Stimulated activated CD4-positive, alpha-beta T cell treated with anti-CD3 and anti-CD28 coated beads, Interleukin-15, amount 100 ng/mL, for 48 hours (primary cell): ENCODE data around the gene AHCTF1.
A peak's percentile ranks its signal among the peaks of the same experiment; 100 is the strongest.
"Not testable (repeated sequence)": the region's sequence is repeated elsewhere in the genome, so short reads cannot be mapped to it uniquely, and the experiment has no call there.

ENCODE experiments used
- DNase-seq, 2 donors: peaks; one replicate each; pipeline ENCODE4 v3.0.0-alpha.2; 2020; ENCODE audit warnings: low read depth in 2 of 2

The AHCTF1 gene

DNA sequence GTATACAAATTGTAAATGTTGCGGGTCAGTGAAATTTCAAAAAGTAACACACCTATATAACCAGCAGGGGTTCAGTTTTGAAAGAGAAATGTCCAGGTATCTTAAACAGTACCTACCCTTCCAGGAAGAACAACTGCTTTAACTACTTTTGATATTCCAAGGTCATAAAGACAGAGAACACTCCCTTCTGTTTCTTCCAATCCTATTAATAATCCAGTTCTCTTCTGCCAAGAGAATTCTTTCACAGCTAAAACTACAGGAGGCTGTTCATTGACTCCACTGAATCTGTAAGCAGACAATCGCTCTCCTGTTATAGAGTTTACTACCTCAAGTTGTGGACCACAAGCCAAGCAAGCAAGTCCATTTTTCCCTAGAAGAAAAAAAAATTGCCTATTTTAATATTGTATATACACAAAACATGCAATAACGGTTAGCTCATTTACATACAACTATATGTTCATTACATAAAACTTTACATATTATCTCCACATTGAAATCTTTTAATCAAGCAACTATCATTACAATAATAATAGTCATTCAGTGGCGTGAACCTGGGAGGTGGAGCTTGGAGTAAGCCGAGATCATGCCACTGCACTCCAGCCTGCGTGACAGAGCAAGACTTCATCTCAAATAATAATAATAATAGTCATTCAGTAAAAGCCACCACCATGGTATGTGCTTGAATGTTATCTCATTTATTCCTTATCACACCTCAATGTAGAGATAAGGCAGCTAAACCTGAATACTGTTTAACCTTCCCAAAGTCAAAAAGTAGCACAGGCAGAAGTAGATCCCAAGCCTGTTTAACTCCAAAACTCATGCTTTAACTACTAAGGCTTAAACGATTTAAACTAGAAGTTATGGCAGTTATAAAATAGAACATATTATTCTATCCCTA lies 15.5 kb downstream of the AHCTF1 start:
- DNase-seq: not testable (repeated sequence)

DNA sequence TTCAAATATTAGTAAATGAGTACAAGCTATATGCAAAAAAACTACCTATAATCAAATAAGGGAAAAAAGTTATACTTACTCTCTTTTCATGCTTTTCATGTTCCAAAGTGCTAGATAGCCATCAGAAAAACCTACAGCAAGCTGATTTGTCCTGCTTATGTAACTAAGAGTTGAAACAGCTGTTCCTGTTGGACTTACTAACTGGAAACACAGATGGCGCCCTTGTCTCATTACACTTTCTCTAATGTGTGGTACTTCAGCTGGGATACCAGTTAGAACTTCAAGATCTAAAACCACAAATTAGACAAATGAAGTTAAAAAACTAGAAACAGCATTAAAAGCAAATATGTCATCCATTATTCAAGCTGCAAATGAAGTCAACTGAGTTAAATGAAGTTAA lies 24.3 kb downstream of the AHCTF1 start:
- no peak for DNase-seq

DNA sequence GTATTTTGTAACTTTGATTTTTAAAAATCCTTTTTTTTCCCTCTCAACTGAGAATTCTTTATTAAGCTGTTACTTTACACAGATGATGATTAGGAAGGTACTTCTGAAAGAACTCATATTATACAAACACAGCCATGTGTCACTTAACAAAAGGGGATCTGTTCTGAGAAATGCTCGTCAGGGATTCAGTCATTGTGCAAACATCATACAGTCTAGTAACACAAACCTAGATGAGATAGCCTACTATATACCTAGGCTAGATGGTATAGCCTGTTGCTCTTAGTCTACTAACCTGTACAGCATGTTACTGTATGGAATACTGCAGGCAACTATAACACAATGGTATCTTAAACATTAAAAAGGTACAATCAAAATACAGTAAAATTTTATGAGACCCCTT lies 24.9 kb downstream of the AHCTF1 start:
- no peak for DNase-seq

DNA sequence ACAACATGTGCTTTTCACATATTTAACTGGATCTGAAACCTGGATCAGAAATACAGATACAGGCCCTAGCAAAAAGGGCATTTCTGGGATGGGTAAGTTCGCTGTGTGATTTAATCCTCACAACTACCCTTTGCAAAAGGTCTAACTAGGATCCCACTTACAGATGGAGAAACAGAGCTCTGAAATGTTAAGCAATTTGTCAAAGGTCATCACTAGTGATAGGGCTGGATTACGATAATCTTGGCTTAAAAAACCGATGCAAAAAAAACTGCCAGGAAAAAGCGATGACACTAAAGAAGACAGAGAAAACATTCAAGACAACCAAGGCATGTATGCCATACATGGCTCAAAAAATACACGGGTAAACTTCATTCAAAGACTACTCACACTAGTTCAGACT lies 29.9 kb downstream of the AHCTF1 start:
- DNase-seq: no peak

DNA sequence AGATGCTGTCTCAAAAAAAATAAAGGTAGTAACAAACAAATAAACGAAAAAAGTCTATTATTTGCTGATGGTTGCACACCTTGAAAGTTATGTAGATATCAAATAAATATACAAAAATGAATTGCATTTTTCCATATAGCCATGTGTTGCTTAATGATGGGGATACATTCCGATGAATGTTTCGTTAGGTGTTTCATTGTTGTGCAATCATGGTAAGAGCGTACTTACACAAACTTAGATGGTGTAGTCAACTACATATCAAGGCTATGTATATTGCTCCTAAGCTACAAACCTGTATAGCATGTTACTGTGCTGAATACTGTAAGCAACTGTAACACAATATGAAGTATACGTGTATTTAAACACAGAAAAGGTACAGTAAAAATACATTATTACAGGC lies 34.4 kb downstream of the AHCTF1 start:
- DNase-seq: no peak

DNA sequence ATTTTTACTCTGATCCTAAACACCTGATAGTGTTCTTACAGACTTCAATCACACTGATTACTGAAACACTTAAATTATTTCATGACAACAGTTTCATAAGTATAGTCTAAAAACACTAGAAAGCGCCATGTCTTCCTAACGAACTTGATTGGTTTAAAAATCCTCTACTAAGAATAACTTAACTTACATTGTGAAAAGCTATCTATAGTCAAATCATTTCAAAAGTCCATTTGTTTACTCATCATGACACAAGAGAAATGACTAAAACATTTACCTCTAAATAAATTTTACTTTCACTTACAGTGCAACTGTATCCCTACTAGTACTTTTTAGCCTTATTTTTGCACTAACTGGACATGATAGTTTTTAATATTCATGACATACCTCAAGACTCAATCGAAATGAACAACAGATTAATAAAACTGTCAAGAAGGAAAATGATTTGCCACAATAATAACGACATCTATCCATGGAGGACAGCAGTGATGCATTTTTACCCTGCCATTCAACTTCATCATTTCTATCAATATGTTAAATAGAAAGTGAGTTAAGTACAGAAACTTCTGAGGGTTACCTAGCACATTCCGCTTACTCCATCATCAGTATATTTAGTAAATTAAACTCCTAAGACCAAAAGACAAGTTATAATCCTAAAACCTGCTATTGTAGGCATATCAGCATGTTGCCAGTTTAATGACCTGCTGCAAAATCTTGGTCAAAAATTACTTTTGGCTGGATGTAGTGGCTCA lies 38.4 kb downstream of the AHCTF1 start:
- DNase-seq: no peak

DNA sequence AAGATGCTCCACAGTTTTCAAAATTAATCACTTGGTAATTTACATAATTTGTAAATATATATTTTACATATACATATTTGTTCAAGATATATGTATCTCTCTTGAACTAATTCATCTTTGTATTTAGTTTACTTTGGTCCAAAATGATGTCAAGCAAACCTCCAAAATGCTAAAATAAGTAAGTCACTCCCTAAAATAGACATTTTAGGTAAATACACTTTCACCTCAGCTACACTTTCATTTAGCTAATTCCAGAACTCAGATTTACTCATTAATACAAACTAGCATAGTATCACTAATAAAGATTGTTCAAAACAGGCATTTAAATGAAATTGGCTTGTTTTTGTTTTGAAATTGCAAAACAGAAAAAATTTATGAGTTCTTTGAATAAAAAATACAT lies 40.6 kb downstream of the AHCTF1 start:
- no peak for DNase-seq

DNA sequence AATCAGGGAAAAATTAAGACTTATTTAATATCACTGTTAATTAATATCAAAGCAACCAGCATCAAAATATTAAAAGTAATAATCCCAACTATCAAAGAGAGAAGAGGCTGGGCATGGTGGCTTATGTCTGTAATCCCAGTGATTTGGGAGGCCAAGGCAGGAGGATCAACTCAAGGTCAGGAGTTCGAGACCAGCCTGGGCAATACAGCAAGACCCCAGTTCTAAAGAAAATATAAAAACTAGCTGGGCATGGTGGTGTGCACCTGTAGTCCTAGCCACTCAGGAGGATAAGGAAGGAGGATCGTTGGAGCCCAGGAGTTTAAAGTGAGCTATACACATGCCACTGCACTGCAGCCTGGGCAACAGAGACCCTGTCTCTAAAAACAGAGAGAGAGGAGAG lies 43.2 kb downstream of the AHCTF1 start:
- DNase-seq: no peak

DNA sequence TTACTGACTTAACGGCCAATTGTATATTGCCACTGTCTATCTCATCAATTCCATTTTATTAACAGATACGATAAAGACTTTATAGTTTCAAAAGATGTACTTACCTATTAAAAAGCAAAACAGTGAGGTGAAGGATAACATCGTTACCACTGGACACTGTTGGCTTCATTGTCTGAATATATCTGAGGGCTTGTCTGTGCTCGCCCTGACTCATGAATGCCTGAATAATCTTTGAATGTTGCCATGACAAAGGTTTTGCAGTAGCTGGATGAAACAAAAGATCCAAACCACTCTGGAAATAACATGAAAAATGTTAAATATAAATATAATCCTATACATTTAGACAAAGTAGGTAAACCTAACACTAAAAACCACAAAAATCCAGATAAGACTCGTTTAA lies 46.4 kb downstream of the AHCTF1 start:
- DNase-seq: not testable (repeated sequence)

DNA sequence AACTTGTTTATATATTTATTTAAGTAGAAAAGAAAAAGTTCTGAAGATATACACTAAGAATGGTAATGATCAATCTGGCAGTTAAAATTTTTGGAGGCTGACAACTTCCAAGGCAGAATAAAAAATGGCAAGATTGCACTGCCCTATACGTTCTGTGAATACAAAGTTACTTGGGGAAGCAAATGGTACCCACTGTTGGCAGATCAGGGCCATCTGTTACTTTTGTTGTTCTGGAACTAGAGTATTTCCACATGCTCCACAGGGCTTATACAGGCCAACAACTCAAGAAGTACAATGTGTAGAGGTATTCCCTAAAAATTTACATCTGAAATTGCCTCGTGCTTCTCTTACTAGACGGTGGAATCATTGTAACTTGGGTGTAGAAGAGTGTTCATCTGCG lies 53.2 kb downstream of the AHCTF1 start:
- DNase-seq: no peak

DNA sequence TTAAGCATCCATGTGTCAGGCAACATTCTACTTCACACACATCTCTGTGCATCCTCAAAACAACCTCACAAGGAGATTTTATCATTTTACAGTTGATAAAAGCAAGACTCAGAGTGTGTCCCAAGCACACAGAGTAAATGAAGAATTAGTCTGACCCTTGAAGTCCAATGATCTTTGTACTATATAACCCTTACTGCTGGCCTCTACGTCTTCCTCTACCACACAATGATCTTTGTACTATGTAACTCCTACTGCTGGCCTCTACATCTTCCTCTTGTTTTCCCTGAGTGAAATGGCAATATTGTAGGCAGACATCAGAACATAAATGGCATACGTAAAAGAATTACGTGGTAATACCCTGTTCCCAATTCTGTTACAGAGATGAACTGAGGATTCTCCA lies 55.3 kb downstream of the AHCTF1 start:
- no peak for DNase-seq

DNA sequence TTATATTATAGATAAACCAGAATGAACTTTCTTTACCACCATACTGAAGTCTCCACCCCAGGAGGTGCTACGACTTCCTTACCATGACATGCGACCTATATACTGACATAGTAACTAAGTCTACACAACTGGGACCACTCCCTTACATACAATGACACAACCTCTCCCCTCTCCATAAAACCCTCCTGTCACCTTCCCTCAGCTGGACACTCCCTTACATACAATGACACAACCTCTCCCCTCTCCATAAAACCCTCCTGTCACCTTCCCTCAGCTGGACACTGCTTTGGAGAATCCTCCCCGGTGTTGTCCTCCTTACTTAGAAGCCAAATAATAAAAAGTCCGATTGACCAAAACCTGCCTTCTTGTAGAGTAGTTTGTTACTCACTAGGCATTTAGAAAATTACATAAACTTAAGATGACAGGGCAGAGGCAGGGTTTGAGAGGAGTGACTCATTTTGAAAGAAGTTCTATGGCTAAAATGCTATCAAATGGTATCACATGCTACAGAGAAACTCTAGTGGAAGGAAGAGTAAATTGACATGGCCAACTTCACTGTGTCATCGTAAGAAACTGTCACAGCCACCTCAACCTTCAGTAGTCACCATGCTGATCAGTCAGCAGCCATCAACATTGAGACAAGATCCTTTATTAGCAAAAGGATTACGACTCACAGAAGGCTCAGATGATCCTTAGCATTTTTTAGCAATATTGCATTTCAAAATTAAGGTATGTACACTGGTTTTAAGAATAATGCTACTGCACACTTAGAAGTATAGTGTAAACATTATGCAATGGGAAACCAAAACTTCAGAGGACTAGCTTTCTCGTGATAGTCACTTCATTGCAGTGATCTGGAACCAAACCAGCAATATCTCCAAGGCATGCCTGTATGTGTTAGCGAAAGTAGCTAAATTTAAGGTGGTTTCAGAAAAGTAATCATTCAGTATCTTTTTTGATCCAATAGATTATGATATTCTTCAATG lies 56.4 kb downstream of the AHCTF1 start:
- DNase-seq: peak in 1 of 2 donors; percentile 1

DNA sequence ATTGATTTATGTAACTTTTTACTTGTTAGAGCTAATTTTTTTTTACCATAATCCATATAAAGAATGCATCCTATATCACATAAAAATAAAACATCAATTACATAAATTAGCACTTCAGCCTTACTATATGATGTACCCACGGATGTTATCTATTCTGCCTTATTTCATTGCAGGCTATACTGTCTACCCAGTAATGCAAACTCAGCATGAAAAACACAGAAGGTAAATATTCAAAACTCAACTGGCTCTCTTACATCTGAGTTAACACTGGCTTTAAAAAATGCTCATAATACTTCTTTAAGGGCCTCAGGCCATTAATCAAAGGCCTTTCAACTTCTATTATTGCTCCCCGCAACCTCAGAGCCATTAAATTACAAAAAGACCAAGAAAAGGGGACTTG lies 65.8 kb downstream of the AHCTF1 start:
- no peak for DNase-seq

DNA sequence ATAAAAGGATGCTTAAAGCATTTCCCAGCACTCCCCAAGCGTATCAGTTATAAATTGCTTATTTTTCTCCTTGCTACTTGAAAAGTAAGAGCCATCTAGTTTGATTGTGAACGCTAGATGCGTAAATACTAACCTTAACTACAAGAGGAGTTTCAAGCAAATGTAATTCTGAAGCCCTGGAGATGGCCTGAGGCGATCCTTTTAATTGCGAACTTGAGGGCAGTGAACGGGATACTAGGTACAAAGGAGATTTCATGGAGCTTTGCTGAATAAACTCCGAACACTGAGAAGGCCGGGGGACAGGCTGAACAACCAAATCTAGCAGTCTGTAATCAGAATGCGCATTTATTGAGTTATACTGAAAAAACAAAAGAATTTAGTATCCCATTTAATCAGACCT lies 68.0 kb downstream of the AHCTF1 start:
- not testable (repeated sequence) for DNase-seq

DNA sequence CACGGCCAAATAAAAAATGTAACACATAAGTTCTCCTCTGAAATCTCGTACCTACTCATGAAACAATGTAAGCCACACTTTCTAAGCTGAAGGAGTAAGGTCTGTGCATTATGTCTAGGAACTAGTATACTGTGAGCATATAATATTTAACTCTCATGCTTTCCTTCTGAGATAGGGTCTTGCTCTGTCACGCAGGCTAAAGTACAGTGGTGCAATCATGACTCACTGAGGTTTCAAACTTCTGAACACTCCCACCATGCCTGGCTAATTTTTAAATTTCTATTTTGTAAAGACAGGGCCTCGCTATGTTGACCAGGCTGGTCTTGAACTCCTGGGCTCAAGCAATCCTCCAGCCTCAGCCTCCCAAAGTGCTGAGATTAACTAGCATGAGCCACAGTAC lies 71.3 kb downstream of the AHCTF1 start:
- no peak for DNase-seq

DNA sequence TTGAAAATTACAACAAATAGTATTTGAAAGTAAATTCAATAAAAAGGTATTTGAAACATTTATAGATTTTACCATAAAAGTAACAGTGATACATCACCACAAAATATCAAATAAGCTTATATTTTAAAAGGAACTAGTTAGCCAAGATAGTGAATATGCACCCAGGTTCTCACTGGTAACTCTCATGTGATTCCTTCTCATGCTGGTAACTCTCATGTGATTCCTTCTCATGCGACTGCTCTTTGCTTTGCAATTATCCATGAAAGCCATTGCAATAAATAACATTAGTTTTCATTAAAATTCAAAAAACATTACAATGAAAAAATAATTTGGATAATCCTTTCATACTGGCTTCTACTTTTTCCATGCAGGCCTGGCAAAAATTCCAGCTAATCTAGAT lies 75.4 kb downstream of the AHCTF1 start:
- DNase-seq: no peak

DNA sequence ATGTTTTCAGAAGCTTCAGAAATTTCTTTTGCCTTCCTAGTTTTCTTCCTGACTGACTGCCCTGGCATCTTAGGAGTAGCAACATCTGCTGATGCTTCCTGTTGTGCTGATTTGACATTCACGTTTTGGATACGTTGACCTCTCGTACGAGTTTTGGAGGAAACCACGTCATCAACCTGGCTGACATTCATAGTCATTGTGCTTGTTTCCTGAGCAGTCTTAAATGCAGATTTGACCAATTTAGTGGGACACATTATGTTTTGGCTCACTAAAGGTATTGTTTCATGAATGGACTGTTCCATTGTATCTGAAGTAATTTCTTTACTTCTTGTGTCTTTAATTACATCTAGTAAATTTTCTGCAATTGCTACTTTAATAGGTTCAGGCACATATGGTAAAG lies 81.1 kb downstream of the AHCTF1 start:
- DNase-seq: not testable (repeated sequence)

DNA sequence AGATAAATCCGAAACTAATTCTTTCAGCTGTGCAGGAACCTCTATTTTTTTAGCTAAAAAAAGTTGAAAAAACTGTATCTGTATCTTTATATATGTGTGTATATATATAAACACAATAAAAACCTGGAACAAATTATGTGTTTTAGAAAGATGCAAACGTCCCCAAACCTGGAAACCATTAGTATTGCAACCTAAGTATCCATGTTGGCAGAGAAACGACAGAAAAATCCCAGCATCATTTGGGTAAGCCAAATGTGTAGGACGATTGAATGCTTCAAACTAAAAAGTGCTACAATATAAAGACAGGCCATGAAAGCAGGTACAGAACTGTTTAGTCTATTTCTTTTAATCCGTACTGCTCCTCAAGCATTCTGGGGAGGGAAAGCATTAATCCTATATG lies 87.9 kb downstream of the AHCTF1 start:
- DNase-seq: no peak

DNA sequence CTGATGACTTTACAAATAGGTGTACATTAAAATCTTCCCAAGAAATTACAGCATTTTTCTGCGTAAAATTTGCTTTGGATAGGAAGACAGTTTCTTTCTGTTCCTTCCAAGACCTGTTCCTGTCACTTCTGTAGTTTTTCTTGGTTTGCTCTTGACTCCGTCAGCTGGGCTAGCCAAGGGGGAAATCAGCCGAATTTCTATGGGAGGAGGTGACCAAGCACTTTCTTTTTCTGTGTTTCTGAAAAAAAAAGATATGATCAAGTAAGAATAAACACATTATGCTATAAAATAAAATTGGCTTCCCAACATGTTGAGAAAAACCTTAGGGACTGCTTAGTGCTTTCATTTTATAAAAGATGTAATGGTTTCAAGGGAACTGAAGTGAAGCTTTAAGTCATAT lies 91.0 kb downstream of the AHCTF1 start:
- not testable (repeated sequence) for DNase-seq

DNA sequence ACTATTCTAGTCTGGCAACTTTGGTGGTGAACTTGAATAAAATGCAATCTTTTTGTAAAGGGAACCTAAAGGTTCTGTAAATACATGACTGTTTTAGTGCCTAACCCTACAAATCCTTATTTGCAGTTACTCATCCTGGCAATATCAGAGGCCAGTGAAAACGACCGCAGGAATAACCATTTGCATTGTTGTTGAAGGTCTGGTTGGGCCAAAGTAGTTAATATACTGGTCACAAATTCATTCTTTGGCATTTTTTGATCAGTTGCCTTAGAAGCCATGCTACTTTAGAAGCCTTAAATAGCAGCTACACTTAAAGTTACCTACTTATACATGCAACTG lies 93.7 kb downstream of the AHCTF1 start:
- DNase-seq: no peak

DNA sequence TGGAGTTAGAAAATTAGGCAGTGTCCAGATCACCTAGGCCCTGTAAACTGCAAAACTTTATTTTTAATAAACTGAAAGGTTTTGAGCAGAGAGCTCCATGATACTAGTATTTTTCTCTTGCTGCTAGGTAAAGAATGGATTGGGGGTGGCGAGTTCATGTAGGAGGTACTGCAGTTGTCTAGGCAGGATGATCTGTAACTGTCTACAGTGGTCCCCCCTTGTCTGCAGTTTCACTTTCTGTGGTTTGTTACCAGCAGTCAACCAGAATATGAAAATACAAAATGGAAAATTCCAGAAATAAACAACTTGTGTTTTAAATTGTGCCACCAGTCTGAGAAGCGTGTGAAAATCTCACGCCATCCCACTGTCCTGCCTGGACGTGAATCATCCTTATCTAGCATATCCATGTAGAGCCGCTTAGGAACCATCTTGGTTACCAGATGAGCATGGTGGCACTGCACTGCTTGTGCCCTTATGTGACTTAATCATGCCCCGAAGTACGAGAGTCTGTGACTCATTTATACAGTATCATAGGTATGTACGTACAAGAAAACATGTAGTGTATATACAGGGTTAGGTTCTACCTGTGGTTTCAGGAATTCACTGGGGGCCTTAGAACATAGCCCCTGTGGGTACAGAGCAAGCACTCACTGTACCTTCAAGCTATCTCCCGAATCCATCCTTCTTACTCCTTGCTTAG lies 94.2 kb downstream of the AHCTF1 start:
- no peak for DNase-seq
